ENCODE results near the gene CPLX1.
"Not testable (repeated sequence)": the region's sequence is repeated elsewhere in the genome, so short reads cannot be mapped to it uniquely, and the experiment has no call there.

The CPLX1 gene

DNA sequence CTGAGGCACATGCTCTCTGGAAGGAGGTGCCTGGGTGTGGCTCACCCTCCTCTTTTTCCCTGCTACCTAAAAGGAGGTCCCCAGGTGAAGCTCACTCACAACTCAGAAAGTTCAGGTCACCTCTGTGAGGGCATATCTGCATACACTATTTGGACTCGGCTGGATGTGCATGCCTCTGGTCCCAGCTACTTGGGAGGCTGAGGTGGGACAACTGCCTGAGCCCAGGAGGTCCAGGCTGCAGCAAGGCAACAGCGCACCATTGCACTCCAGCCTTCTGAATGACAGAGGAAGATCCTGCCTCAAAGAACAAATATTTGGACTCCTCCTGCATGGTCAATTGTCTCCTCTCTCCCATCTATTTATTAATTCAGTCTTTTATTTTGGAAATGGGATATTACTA is 46.4 kb downstream of the CPLX1 start:
- no peak for DNase-seq (ENCODE audit: extremely low spot score)
- TF ChIP-seq FOXA1 (IDR thresholded peaks at IDR 0.05) (no peak), PKNOX1 (IDR thresholded peaks at IDR 0.05) (no peak), LEF1 (IDR thresholded peaks at IDR 0.05; ENCODE audit: borderline replicate concordance) (no peak), ZNF384 (IDR thresholded peaks at IDR 0.05) (no peak)
- CTCF ChIA-PET: no interaction called here
- POLR2A ChIA-PET: no interaction called here

DNA sequence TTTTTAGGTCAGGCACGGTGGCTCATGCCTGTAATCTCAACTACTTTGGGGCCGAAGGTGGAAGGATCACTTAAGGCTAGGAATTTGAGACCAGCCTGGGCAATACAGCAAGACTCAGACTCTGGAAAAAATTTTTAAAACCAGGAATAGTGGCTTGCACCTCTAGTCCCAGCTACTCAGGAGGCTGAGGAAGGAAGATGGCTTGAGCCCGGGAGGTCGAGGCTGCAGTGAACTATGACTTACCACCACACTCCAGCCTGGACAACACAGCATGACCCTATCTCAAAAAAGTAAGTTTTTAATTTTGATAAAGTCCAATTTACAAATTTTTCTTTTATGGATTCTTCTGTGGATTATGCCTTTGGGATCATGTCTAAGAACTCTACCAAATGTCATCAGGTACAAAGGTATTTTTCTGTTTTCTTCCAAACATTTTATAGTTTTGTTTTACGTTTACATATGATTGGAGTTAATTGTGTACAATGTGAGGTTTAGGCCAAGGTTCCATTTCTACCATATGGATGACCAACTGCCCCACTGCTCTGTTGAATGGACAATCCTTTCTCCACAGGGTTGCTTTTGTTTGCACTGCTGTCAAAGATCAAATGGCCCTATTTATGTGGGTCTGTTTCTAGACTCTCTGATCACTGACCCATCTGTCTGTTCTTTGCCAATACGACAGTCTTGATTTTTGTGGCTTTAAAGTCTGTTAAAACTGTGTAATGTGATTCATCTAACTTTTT is 48.2 kb downstream of the CPLX1 start:
- POLR2A ChIA-PET: no interaction called here
- CTCF ChIA-PET: no interaction called here
- DNase-seq (ENCODE audit: extremely low spot score): no peak
- no peak for TF ChIP-seq L3MBTL2 (conservative IDR thresholded peaks at IDR 0.05)
- TF ChIP-seq LEF1 (IDR thresholded peaks at IDR 0.05; ENCODE audit: borderline replicate concordance): no peak
- no peak for TF ChIP-seq BHLHE40 (IDR thresholded peaks at IDR 0.05; ENCODE audit: borderline replicate concordance)
- no peak for TF ChIP-seq ARNT (IDR thresholded peaks at IDR 0.05)
- TF ChIP-seq SUZ12 (IDR thresholded peaks at IDR 0.05): no peak
- TF ChIP-seq NFRKB (IDR thresholded peaks at IDR 0.05): no peak
- no peak for TF ChIP-seq HDGF (IDR thresholded peaks at IDR 0.05; ENCODE audit: borderline replicate concordance)
- no peak for TF ChIP-seq SP1 (IDR thresholded peaks at IDR 0.05)
- no peak for TF ChIP-seq TARDBP (IDR thresholded peaks at IDR 0.05)

GRCh38 chr4:776743-777441 is 49.0 kb downstream of the CPLX1 start:
- POLR2A ChIA-PET: no interaction called here
- CTCF ChIA-PET: interaction anchor here (0.7 kb wide), 1 partner anchor 569 kb away, joined by 4 read pairs; no protein-coding TSS in a partner anchor
- no peak for DNase-seq (ENCODE audit: extremely low spot score)
- TF ChIP-seq SP1 (IDR thresholded peaks at IDR 0.05) (no peak), BHLHE40 (IDR thresholded peaks at IDR 0.05; ENCODE audit: borderline replicate concordance) (no peak), L3MBTL2 (conservative IDR thresholded peaks at IDR 0.05) (no peak), SUZ12 (IDR thresholded peaks at IDR 0.05) (no peak), PKNOX1 (IDR thresholded peaks at IDR 0.05) (no peak), ELF4 (IDR thresholded peaks at IDR 0.05) (no peak), LEF1 (IDR thresholded peaks at IDR 0.05; ENCODE audit: borderline replicate concordance) (no peak), CTBP1 (IDR thresholded peaks at IDR 0.05; ENCODE audit: borderline replicate concordance) (no peak), NFRKB (IDR thresholded peaks at IDR 0.05) (no peak), ZNF384 (IDR thresholded peaks at IDR 0.05) (no peak), ARNT (IDR thresholded peaks at IDR 0.05) (no peak), FOXK2 (IDR thresholded peaks at IDR 0.05) (no peak), TARDBP (IDR thresholded peaks at IDR 0.05) (no peak), HDGF (IDR thresholded peaks at IDR 0.05; ENCODE audit: borderline replicate concordance) (no peak), FOXM1 (IDR thresholded peaks at IDR 0.05; ENCODE audit: borderline replicate concordance) (no peak)

DNA sequence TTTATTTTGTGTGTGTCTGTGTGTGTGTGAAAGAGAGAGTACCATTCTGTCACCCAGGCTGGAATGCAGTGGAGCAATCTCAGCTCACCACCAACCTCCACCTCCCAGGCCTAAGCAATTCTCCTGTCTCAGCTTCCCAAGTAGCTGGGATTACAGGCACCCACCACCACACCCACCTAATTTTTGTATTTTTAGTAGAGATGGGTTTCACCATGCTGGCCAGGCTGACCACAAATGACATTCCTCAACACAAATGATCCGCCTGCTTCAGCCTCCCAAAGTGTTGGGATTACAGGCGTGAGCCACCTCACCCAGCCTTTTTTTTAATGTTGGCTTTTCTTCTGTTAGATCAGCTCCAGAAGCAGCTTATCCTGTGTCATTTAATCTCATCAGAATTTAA is 50.4 kb downstream of the CPLX1 start:
- CTCF ChIA-PET: interaction anchor here (0.6 kb wide), 1 partner anchor 35 kb away, joined by 3 read pairs; no protein-coding TSS in a partner anchor
- POLR2A ChIA-PET; DNase-seq (ENCODE audit: extremely low spot score): not testable (repeated sequence)

- CTCF ChIA-PET; POLR2A ChIA-PET; DNase-seq (ENCODE audit: extremely low spot score): not testable (repeated sequence)
Observed at GRCh38 chr4:774419-775092, 51.4 kb downstream of the CPLX1 start.

DNA sequence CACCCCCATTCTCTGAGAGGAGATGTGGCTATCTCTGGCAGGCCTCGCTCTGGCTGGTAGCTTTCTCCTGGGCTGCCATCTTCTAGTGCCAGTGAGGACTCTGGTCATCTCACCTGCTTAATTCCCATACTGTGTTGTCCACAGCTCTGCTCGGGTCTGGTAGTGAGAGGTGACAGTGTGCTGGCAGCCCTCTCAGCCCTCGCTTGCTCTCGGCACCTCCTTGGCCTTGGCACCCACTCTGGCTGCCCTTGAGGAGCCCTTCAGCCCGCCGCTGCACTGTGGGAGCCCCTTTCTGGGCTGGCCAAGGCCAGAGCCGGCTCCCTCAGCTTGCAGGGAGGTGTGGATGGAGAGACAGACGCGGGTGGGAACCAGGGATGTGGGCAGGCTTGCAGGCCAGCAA is 52.7 kb downstream of the CPLX1 start:
- ChIA-PET POLR2A (interaction anchor here (1.6 kb wide), 1 partner anchor 9 kb away, joined by 5 read pairs; no protein-coding TSS in a partner anchor), CTCF (no interaction called here)
- no peak for DNase-seq (ENCODE audit: extremely low spot score)

More for the DNA sequence above, 52.7 kb downstream of the CPLX1 start:
- TF ChIP-seq L3MBTL2 (conservative IDR thresholded peaks at IDR 0.05) (no peak), ELF4 (IDR thresholded peaks at IDR 0.05) (no peak), NFRKB (IDR thresholded peaks at IDR 0.05) (no peak), ARNT (IDR thresholded peaks at IDR 0.05) (no peak), FOXK2 (IDR thresholded peaks at IDR 0.05) (no peak), BHLHE40 (IDR thresholded peaks at IDR 0.05; ENCODE audit: borderline replicate concordance) (no peak), TARDBP (IDR thresholded peaks at IDR 0.05) (no peak), SUZ12 (IDR thresholded peaks at IDR 0.05) (no peak), ZNF384 (IDR thresholded peaks at IDR 0.05) (no peak), PKNOX1 (IDR thresholded peaks at IDR 0.05) (no peak), FOXA1 (IDR thresholded peaks at IDR 0.05) (no peak), HDGF (IDR thresholded peaks at IDR 0.05; ENCODE audit: borderline replicate concordance) (no peak), LEF1 (IDR thresholded peaks at IDR 0.05; ENCODE audit: borderline replicate concordance) (no peak), SP1 (IDR thresholded peaks at IDR 0.05) (no peak), FOXM1 (IDR thresholded peaks at IDR 0.05; ENCODE audit: borderline replicate concordance) (no peak), CTBP1 (IDR thresholded peaks at IDR 0.05; ENCODE audit: borderline replicate concordance) (no peak)

Data from HEK293T (cell line).